Trophoblast cell (in vitro differentiated cells and primary cell): ENCODE data around the gene CUBN.

Experiments used
- DNase-seq, 2 donors: peaks; one replicate each; pipeline ENCODE4 v3.0.0-alpha.2; 2016
- H2AFZ ChIP-seq: 2 replicates; pipeline ENCODE4 v1.6.1; 2013; ENCODE audit warnings: low read length, moderate library complexity, mild to moderate bottlenecking; ENCODE audit not compliant: insufficient read depth, poor library complexity
- H2AK5ac ChIP-seq: 2 replicates; pipeline ENCODE4 v1.6.1; 2013; ENCODE audit warnings: mild to moderate bottlenecking, low read length
- H2BK120ac ChIP-seq: 2 replicates; pipeline ENCODE4 v1.6.1; 2013; ENCODE audit warnings: low read length, mild to moderate bottlenecking, moderate library complexity; ENCODE audit not compliant: insufficient read depth, poor library complexity
- H2BK12ac ChIP-seq: 2 replicates; pipeline ENCODE4 v1.6.1; 2013; ENCODE audit warnings: mild to moderate bottlenecking, low read length, moderate library complexity
- H2BK5ac ChIP-seq: 2 replicates; pipeline ENCODE4 v1.6.1; 2013; ENCODE audit warnings: low read length, low read depth, moderate library complexity, mild to moderate bottlenecking; ENCODE audit not compliant: poor library complexity
- H3K14ac ChIP-seq: 2 replicates; pipeline ENCODE4 v1.6.1; 2013; ENCODE audit warnings: mild to moderate bottlenecking, low read length
- H3K18ac ChIP-seq: 2 replicates; pipeline ENCODE4 v1.6.1; 2013; ENCODE audit warnings: mild to moderate bottlenecking, low read length
- H3K23ac ChIP-seq: 2 replicates; pipeline ENCODE4 v1.6.1; 2013; ENCODE audit warnings: low read length
- H3K27ac ChIP-seq: 2 replicates; pipeline ENCODE4 v1.5.1; 2013; ENCODE audit warnings: low read depth, mild to moderate bottlenecking, inconsistent platforms, low read length, moderate library complexity
- H3K27me3 ChIP-seq: 2 replicates; pipeline ENCODE4 v1.6.1; 2013; ENCODE audit warnings: inconsistent platforms, mild to moderate bottlenecking, low read length, moderate library complexity; ENCODE audit not compliant: insufficient read depth
- H3K36me3 ChIP-seq, 2 experiments: 1 replicate in 1 of 2; 2 replicates in 1 of 2; pipeline ENCODE4 v1.6.1; 2013; ENCODE audit warnings: low read length in 2 of 2, mild to moderate bottlenecking in 2 of 2, moderate library complexity in 1 of 2; ENCODE audit not compliant: insufficient read depth in 2 of 2, control insufficient read depth in 1 of 2
- H3K4ac ChIP-seq: 2 replicates; pipeline ENCODE4 v1.6.1; 2013; ENCODE audit warnings: low read depth, mild to moderate bottlenecking, low read length, moderate library complexity
- H3K4me1 ChIP-seq, 2 experiments: 1 replicate in 1 of 2; 2 replicates in 1 of 2; pipeline ENCODE4 v1.6.1; 2013; ENCODE audit warnings: low read length in 2 of 2, mild to moderate bottlenecking in 2 of 2, moderate library complexity in 1 of 2; ENCODE audit not compliant: insufficient read depth in 2 of 2, control insufficient read depth in 1 of 2
- H3K4me2 ChIP-seq: 2 replicates; pipeline ENCODE4 v1.6.1; 2013; ENCODE audit warnings: inconsistent platforms, mild to moderate bottlenecking, low read length, moderate library complexity
- H3K4me3 ChIP-seq: 2 replicates; pipeline ENCODE4 v1.5.1; 2013; ENCODE audit warnings: mild to moderate bottlenecking, low read depth, low read length, inconsistent platforms
- H3K79me1 ChIP-seq: one replicate; pipeline ENCODE4 v1.6.1; 2013; ENCODE audit warnings: low read length
- H3K79me2 ChIP-seq: 2 replicates; pipeline ENCODE4 v1.6.1; 2013; ENCODE audit warnings: low read length, mild to moderate bottlenecking; ENCODE audit not compliant: control insufficient read depth, insufficient read depth, poor library complexity
- H3K9ac ChIP-seq: 2 replicates; pipeline ENCODE4 v1.6.1; 2013; ENCODE audit warnings: mild to moderate bottlenecking, low read length
- H3K9me3 ChIP-seq: 2 replicates; pipeline ENCODE4 v1.6.1; 2013; ENCODE audit warnings: low read depth, mild to moderate bottlenecking, control low read depth, inconsistent platforms, low read length; ENCODE audit not compliant: insufficient read depth
- H4K12ac ChIP-seq: 2 replicates; pipeline ENCODE4 v1.6.1; 2013; ENCODE audit warnings: low read depth, mild to moderate bottlenecking, low read length, moderate library complexity
- H4K8ac ChIP-seq: 2 replicates; pipeline ENCODE4 v1.6.1; 2013; ENCODE audit warnings: low read depth, mild to moderate bottlenecking, low read length, moderate library complexity
- H4K91ac ChIP-seq: one replicate; pipeline ENCODE4 v1.6.1; 2013; ENCODE audit warnings: low read depth, mild to moderate bottlenecking, low read length, moderate library complexity
- WGBS: extraction: QIAGEN DNeasy Blood & Tissue Kit; methylation state at CpG from one replicate; pipeline ENCODE4 v1.1.7; 2013; ENCODE audit warnings: missing lambda C conversion rate; ENCODE audit not compliant: insufficient read length, insufficient coverage; ENCODE audit errors: extremely low coverage; 5-methylcytosine and 5-hydroxymethylcytosine counted together

CUBN gene

GRCh38 chr10:17037910-17038309 lies 91.7 kb downstream of the CUBN start:
- no peak overlapping the region for H3K4me2 ChIP-seq
- no peak overlapping the region for H3K9ac ChIP-seq
- no peaks in the 10 kb centered on the region for H3K79me2 ChIP-seq
- H3K27ac ChIP-seq, result no peak overlapping the region
- H3K18ac ChIP-seq, result no peak overlapping the region
- H3K36me3 ChIP-seq, result no peaks in the 10 kb centered on the region
- H4K12ac ChIP-seq, result no peak overlapping the region
- H3K4ac ChIP-seq, result no peak overlapping the region
- H2AFZ ChIP-seq, result no peak overlapping the region
- H3K4me3 ChIP-seq, result no peak overlapping the region
- DNase-seq, result no peak
- no peak overlapping the region for H4K8ac ChIP-seq
- H3K9me3 ChIP-seq, result no peaks in the 10 kb centered on the region
- H3K14ac ChIP-seq, result no peak overlapping the region
- no peak overlapping the region for H2BK120ac ChIP-seq
- no peak overlapping the region for H2BK12ac ChIP-seq
- no peak overlapping the region for H3K23ac ChIP-seq
- H3K79me1 ChIP-seq, result no peaks in the 10 kb centered on the region
- no peaks in the 10 kb centered on the region for H3K4me1 ChIP-seq
- no peak overlapping the region for H2AK5ac ChIP-seq
- no peaks in the 10 kb centered on the region for H3K27me3 ChIP-seq
- no peak overlapping the region for H4K91ac ChIP-seq
- H2BK5ac ChIP-seq, result no peak overlapping the region
- no CpG with 5 or more reads among the region's 6 CpGs for WGBS

GRCh38 chr10:17035446-17035845 lies 94.2 kb downstream of the CUBN start:
- Histone ChIP-seq H3K4ac (no peak overlapping the region), H3K4me2 (no peak overlapping the region), H2BK120ac (no peak overlapping the region), H4K91ac (no peak overlapping the region), H3K27ac (no peak overlapping the region), H3K36me3 (no peaks in the 10 kb centered on the region), H2AK5ac (no peak overlapping the region), H3K9ac (no peak overlapping the region), H2AFZ (no peak overlapping the region), H4K12ac (no peak overlapping the region), H2BK5ac (no peak overlapping the region), H3K23ac (no peak overlapping the region), H3K4me3 (no peak overlapping the region), H3K79me1 (no peaks in the 10 kb centered on the region), H3K14ac (no peak overlapping the region), H3K79me2 (no peaks in the 10 kb centered on the region), H2BK12ac (no peak overlapping the region), H3K18ac (no peak overlapping the region), H3K9me3 (no peaks in the 10 kb centered on the region), H3K4me1 (no peaks in the 10 kb centered on the region), H4K8ac (no peak overlapping the region), H3K27me3 (no peaks in the 10 kb centered on the region)
- DNase-seq, result no peak
- WGBS, result no CpG with 5 or more reads among the region's 1 CpG

- H4K8ac ChIP-seq, result no peak overlapping the region
- no peak overlapping the region for H3K4me2 ChIP-seq
- no peaks in the 10 kb centered on the region for H3K9me3 ChIP-seq
- H2BK120ac ChIP-seq, result no peak overlapping the region
- H3K27me3 ChIP-seq, result no peaks in the 10 kb centered on the region
- no peaks in the 10 kb centered on the region for H3K36me3 ChIP-seq
- H3K27ac ChIP-seq, result no peak overlapping the region
- no peak overlapping the region for H3K4me3 ChIP-seq
- no peak overlapping the region for H2AK5ac ChIP-seq
- H2BK12ac ChIP-seq, result no peak overlapping the region
- no peak overlapping the region for H2BK5ac ChIP-seq
- no peak overlapping the region for H3K23ac ChIP-seq
- H3K9ac ChIP-seq, result no peak overlapping the region
- no peaks in the 10 kb centered on the region for H3K79me2 ChIP-seq
- WGBS, result 100% methylated on average over 1 of the region's 7 CpGs
- no peak overlapping the region for H3K14ac ChIP-seq
- no peak overlapping the region for H2AFZ ChIP-seq
- H3K18ac ChIP-seq, result no peak overlapping the region
- H4K91ac ChIP-seq, result no peak overlapping the region
- peaks cover 2% of the 10 kb centered on the region for H3K79me1 ChIP-seq
- H3K4ac ChIP-seq, result no peak overlapping the region
- peaks cover 3 to 4% of the 10 kb centered on the region in 2 experiments for H3K4me1 ChIP-seq
- no peak overlapping the region for H4K12ac ChIP-seq
- peak in 1 of 2 donors; percentile 15 for DNase-seq
Observed at GRCh38 chr10:17033529-17034260, 95.9 kb downstream of the CUBN start.

DNA sequence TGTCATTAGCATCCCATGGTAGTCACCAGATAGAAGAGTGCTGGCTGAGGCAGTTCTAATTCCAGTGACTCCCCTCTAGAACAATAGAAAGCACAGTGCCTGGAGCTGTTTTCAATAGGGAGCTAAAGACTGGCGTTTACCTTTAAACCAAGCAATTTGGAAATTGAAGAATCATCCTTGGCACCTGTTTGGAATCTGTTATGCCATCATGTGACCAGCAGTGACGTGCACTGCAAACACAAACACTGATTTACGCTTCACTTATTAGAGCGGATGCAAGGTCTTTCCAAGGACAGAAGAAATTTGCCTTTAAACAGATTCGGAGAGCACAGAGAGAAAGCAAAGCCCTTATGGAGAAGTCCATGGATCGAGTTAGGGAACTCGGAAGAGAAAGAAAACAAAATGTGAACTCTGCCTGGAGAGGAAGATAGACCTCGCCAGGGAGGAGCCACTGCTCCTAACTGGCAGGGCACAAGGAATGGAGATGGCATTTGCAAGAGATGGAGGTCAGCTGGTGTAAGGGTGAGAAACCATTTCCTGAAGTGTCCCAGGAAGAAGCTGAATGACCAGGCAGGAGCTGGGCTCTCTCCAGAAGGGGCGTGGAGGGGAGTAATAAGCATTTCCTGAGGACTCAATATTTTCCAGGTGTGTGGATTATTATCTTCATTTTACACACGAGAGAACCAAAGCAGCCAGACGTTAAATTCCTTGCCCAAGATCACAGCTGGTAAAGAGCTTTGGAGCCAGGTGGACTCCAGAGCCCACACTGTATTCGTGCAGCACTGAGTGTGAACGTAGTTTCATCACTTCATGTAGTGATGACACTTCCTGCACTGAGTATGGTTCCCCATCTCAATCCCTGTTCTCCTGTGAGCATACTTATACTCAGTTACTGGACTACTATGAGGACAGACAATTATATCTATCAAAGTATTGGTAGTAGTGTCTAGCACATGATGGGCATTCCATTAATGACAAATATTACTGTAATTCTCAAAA lies 97.7 kb downstream of the CUBN start:
- H3K9ac ChIP-seq, result no peak overlapping the region

More for the DNA sequence above, 97.7 kb downstream of the CUBN start:
- Histone ChIP-seq H3K4me3 (no peak overlapping the region), H3K4me2 (no peak overlapping the region), H3K27me3 (no peaks in the 10 kb centered on the region), H3K27ac (no peak overlapping the region), H2AK5ac (no peak overlapping the region), H2BK120ac (no peak overlapping the region), H4K8ac (no peak overlapping the region), H3K18ac (no peak overlapping the region), H3K36me3 (no peaks in the 10 kb centered on the region), H3K14ac (no peak overlapping the region), H3K23ac (no peak overlapping the region), H3K4me1 (peaks cover 3 to 4% of the 10 kb centered on the region in 2 experiments), H4K12ac (no peak overlapping the region), H4K91ac (no peak overlapping the region), H3K9me3 (no peaks in the 10 kb centered on the region), H2BK12ac (no peak overlapping the region), H3K4ac (no peak overlapping the region), H2AFZ (no peak overlapping the region), H2BK5ac (no peak overlapping the region), H3K79me2 (no peaks in the 10 kb centered on the region), H3K79me1 (peaks cover 2% of the 10 kb centered on the region)
- no peak for DNase-seq
- WGBS, result no CpG with 5 or more reads among the region's 13 CpGs
